Psoas muscle (tissue), 8 donors: Measurements from ENCODE around the gene DEPP1. TPM values are rescaled to one million over a fixed set of nuclear protein-coding genes. Genes with fewer than 3 reads are reported as not detected.

Source experiments
- ATAC-seq, 4 donors: fragments of 200-7000 bp; cut with Tn5 transposase; one replicate each; pipeline ENCODE4 v1.9.1; 2020; ENCODE audit warnings: moderate library complexity in 3 of 4, mild to moderate bottlenecking in 2 of 4
- DNase-seq, 2 donors: peaks; one replicate each; pipeline ENCODE4 v3.0.0-alpha.2; 2020
- H3K27ac ChIP-seq: fragments of 200-600 bp; one replicate; pipeline ENCODE4 v1.8.0; 2022
- H3K27me3 ChIP-seq, 3 donors: fragments of 200-600 bp in 1 of 3; one replicate each; pipeline versions ENCODE4 v1.6.1 to v1.8.0; 2013 to 2022; ENCODE audit warnings: low read length in 2 of 3, mild to moderate bottlenecking in 2 of 3, moderate library complexity in 1 of 3; ENCODE audit not compliant: insufficient read depth in 3 of 3
- H3K36me3 ChIP-seq, 2 donors: fragments of 200-600 bp in 1 of 2; one replicate each; pipeline versions ENCODE4 v1.6.1 to v1.8.0; 2013 to 2022; ENCODE audit warnings: low read depth in 1 of 2, mild to moderate bottlenecking in 1 of 2, moderate library complexity in 1 of 2; ENCODE audit not compliant: insufficient read depth in 1 of 2
- H3K4me1 ChIP-seq: fragments of 200-600 bp; one replicate; pipeline ENCODE4 v1.8.0; 2022
- H3K4me3 ChIP-seq: fragments of 200-600 bp; one replicate; pipeline ENCODE4 v1.8.0; 2022; ENCODE audit warnings: mild to moderate bottlenecking
- H3K9me3 ChIP-seq: fragments of 200-600 bp; one replicate; pipeline ENCODE4 v1.8.0; 2022
- CTCF ChIP-seq: fragments of 200-600 bp; IDR thresholded peaks from one replicate; pipeline ENCODE4 v1.8.0; 2022; ENCODE audit warnings: antibody characterized with exemption
- WGBS, 3 donors: extraction: QIAGEN DNeasy Blood & Tissue Kit; methylation state at CpG; one replicate each; pipeline versions ENCODE4 v1.1.6 to v1.1.7; 2013; 5-methylcytosine and 5-hydroxymethylcytosine counted together
- intact Hi-C, 2 donors: fragments of 100-400 bp; cut with DNase I; formaldehyde crosslinking; loops; one replicate each; pipeline versions ENCODE4 v1.11.0 to v1.14.2; 2022
- polyA plus RNA-seq, 3 donors: library from polyadenylated mRNA; stranded (reverse); fragments of 200-250 nt; gene quantifications; one replicate each; pipeline ENCODE4 v1.2.3, GENCODE V29; 2013
- total RNA-seq, 4 donors: library from RNA; stranded (reverse); fragmentation: NEBNext Ultra II Directional in 2 of 4; extraction: Animal tissue kit (Norgen Biotek cat#: 25700) in 2 of 4; gene quantifications; one replicate each; pipeline versions ENCODE4 v1.2.1 to v1.2.4, GENCODE V29; 2021 to 2023
- donor health status: healthy with polysubstance abuse.
- donor health status: DM: no; HTN: no; CAD: no; lungs with moderate emphysema.
- donor health status: Bipolar disorder and iron deficiency.
- donor health status: healthy.
- donor health status: DM: yes; HTN: yes; CAD: no.
- donor health status: DM: no; HTN: no; CAD: no.
- donor health status: DM: no; HTN: no; CAD: no.
- donor health status: DM: yes; HTN: yes; CAD: no.

Gene DEPP1
- total and polyA plus RNA-seq, 7 donors: 28.2 to 102 (median 37.4) TPM

GRCh38 chr10:44977287-44978212 is 1.1 kb downstream of the DEPP1 start:
- no peak for TF ChIP-seq CTCF
- peak in 1 of 2 donors; percentile 76 for DNase-seq
- WGBS, 3 donors: 26 to 36% (median 34%) methylated on average over 25 of the region's 25 CpGs
- Histone ChIP-seq H3K4me1 (peaks cover 74% of the 10 kb centered on the region), H3K9me3 (no peaks in the 10 kb centered on the region), H3K27me3 (no peaks in the 10 kb centered on the region), H3K4me3 (peak overlapping the region; percentile 90), H3K36me3 (no peaks in the 10 kb centered on the region), H3K27ac (peak overlapping the region; percentile 96)
- ATAC-seq: peak in 2 of 4 donors; percentile 7 to 36
- intact Hi-C loops: no loop called here

GRCh38 chr10:44976352-44977198 is 2.0 kb downstream of the DEPP1 start:
- peaks cover 0 to 7% of the 10 kb centered on the region in 2 donors for H3K36me3 ChIP-seq
- DNase-seq: peak in 1 of 2 donors; percentile 49

GRCh38 chr10:44975431-44976331 is 2.9 kb downstream of the DEPP1 start:
- TF ChIP-seq CTCF: no peak
- peak overlapping the region; percentile 90 for H3K4me3 ChIP-seq
- H3K9me3 ChIP-seq: no peaks in the 10 kb centered on the region
- H3K36me3 ChIP-seq: peaks cover 0 to 16% of the 10 kb centered on the region in 2 donors
- H3K27me3 ChIP-seq: no peaks in the 10 kb centered on the region
- peak in 1 of 2 donors; percentile 66 for DNase-seq
- H3K27ac ChIP-seq: peak overlapping the region; percentile 96
- ATAC-seq: no peak
- 46% methylated on average over 10 of the region's 10 CpGs for WGBS, 3 donors
- intact Hi-C loops: loop anchor here (1.0 to 2.0 kb wide), 2 partner anchors 43 kb away; no protein-coding TSS in a partner anchor
- H3K4me1 ChIP-seq: peaks cover 55% of the 10 kb centered on the region

More at GRCh38 chr10:44976352-44977198, 2.0 kb downstream of the DEPP1 start:
- Histone ChIP-seq H3K27me3 (no peaks in the 10 kb centered on the region), H3K27ac (peak overlapping the region; percentile 96), H3K4me1 (peaks cover 64% of the 10 kb centered on the region), H3K9me3 (no peaks in the 10 kb centered on the region), H3K4me3 (peak overlapping the region; percentile 90)
- intact Hi-C loops: no loop called here
- TF ChIP-seq CTCF: no peak
- WGBS, 3 donors: 46 to 57% (median 51%) methylated on average over 9 of the region's 9 CpGs
- ATAC-seq: no peak
